Endothelial cell (in vitro differentiated cells): ENCODE data around the gene DDX6. TPM values are rescaled to one million over a fixed set of nuclear protein-coding genes. Genes with fewer than 3 reads are reported as not detected.
"Not testable (repeated sequence)": the region's sequence is repeated elsewhere in the genome, so short reads cannot be mapped to it uniquely, and the experiment has no call there.

Experiments
- DNase-seq: peaks from one replicate; pipeline ENCODE4 v3.0.0; 2021; ENCODE audit warnings: low spot score
- H3K27ac Mint-ChIP-seq: one replicate; pipeline ENCODE4 v1.8.0; 2021; ENCODE audit warnings: mixed read lengths, inconsistent platforms; ENCODE audit not compliant: unreplicated experiment
- H3K27me3 Mint-ChIP-seq: one replicate; pipeline ENCODE4 v1.8.0; 2021; ENCODE audit warnings: mild to moderate bottlenecking, moderate library complexity, mixed read lengths, inconsistent platforms; ENCODE audit not compliant: unreplicated experiment
- H3K36me3 Mint-ChIP-seq: one replicate; pipeline ENCODE4 v1.8.0; 2021; ENCODE audit warnings: mild to moderate bottlenecking, low read depth, mixed read lengths, inconsistent platforms; ENCODE audit not compliant: unreplicated experiment
- H3K4me1 Mint-ChIP-seq: one replicate; pipeline ENCODE4 v1.8.0; 2021; ENCODE audit warnings: mild to moderate bottlenecking, mixed read lengths, inconsistent platforms; ENCODE audit not compliant: unreplicated experiment
- H3K4me3 Mint-ChIP-seq: one replicate; pipeline ENCODE4 v1.8.0; 2021; ENCODE audit warnings: mild to moderate bottlenecking, mixed read lengths, inconsistent platforms; ENCODE audit not compliant: unreplicated experiment
- H3K9me3 Mint-ChIP-seq: one replicate; pipeline ENCODE4 v1.8.0; 2021; ENCODE audit warnings: mixed read lengths, inconsistent platforms; ENCODE audit not compliant: unreplicated experiment
- total RNA-seq: library from RNA; stranded (reverse); fragmentation: NEBNext Ultra II Directional; extraction: Animal tissue kit (Norgen Biotek cat#: 25700); gene quantifications from one replicate; pipeline ENCODE4 v1.2.1, GENCODE V29; 2021; ENCODE audit not compliant: unreplicated experiment
- TF ChIP-seq, protein P1 (sequence below): fragments of 200-600 bp; sonication (generic); IDR thresholded peaks from one replicate; pipeline ENCODE4 v1.5.0; 2021; ENCODE audit warnings: antibody characterized with exemption; ENCODE audit not compliant: unreplicated experiment

The DDX6 gene
- total RNA-seq, 1 donor from 2014 or later, result 165 TPM

DNA sequence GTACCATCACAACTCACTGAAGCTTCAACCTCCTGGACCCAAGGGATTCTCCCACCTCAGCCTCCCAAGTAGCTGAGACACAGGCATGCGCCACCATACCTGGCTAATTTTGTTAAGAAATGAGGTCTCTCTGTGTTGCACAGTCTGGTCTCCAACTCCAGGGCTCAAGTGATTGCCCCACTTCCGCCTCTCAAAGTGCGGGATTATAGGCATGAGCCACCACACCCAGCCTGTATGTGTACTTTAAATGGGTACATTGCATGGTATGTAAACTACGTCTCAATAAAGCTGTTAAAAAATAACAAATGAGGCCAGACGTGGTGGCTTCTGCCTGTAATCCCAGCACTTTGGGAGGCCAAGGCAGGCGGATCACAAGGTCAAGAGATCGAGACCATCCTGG, 36.2 kb upstream of the DDX6 start:
- DNase-seq, result no peak
- Mint-ChIP-seq H3K4me1 (no peaks in the 10 kb centered on the region), H3K4me3 (no peak overlapping the region), H3K27ac (no peak overlapping the region), H3K9me3 (no peaks in the 10 kb centered on the region), H3K27me3 (no peaks in the 10 kb centered on the region), H3K36me3 (no peaks in the 10 kb centered on the region)
- TF ChIP-seq, protein P1, sequence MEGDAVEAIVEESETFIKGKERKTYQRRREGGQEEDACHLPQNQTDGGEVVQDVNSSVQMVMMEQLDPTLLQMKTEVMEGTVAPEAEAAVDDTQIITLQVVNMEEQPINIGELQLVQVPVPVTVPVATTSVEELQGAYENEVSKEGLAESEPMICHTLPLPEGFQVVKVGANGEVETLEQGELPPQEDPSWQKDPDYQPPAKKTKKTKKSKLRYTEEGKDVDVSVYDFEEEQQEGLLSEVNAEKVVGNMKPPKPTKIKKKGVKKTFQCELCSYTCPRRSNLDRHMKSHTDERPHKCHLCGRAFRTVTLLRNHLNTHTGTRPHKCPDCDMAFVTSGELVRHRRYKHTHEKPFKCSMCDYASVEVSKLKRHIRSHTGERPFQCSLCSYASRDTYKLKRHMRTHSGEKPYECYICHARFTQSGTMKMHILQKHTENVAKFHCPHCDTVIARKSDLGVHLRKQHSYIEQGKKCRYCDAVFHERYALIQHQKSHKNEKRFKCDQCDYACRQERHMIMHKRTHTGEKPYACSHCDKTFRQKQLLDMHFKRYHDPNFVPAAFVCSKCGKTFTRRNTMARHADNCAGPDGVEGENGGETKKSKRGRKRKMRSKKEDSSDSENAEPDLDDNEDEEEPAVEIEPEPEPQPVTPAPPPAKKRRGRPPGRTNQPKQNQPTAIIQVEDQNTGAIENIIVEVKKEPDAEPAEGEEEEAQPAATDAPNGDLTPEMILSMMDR, result no peak

DNA sequence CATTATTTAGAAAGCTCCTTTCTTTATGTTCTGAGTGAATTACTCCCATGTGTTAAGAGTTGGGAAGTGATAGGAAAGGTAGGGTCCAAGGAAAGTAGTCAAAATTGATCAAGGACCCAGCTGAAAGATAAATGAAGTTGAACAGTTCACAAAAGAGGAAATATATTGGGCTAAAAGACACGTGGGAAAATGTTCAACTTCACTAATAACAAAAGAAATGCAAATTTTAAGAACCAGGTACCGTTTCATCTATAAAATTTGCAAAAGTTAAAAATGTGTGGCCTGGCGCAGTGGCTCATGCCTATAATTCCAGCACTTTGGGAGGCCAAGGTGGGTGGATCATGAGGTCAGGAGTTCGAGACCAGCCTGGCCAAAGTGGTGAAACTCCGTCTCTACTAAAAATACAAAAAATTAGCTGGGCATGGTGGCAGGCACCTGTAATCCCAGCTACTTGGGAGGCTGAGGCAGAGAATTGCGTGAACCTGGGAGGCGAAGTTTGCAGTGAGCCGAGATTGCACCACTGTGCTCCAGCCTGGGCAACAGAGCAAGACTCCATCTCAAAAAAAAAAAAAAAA, 32.1 kb upstream of the DDX6 start:
- not testable (repeated sequence) for H3K27ac Mint-ChIP-seq, DNase-seq, H3K9me3 Mint-ChIP-seq, H3K4me3 Mint-ChIP-seq, H3K36me3 Mint-ChIP-seq, H3K27me3 Mint-ChIP-seq, H3K4me1 Mint-ChIP-seq

DNA sequence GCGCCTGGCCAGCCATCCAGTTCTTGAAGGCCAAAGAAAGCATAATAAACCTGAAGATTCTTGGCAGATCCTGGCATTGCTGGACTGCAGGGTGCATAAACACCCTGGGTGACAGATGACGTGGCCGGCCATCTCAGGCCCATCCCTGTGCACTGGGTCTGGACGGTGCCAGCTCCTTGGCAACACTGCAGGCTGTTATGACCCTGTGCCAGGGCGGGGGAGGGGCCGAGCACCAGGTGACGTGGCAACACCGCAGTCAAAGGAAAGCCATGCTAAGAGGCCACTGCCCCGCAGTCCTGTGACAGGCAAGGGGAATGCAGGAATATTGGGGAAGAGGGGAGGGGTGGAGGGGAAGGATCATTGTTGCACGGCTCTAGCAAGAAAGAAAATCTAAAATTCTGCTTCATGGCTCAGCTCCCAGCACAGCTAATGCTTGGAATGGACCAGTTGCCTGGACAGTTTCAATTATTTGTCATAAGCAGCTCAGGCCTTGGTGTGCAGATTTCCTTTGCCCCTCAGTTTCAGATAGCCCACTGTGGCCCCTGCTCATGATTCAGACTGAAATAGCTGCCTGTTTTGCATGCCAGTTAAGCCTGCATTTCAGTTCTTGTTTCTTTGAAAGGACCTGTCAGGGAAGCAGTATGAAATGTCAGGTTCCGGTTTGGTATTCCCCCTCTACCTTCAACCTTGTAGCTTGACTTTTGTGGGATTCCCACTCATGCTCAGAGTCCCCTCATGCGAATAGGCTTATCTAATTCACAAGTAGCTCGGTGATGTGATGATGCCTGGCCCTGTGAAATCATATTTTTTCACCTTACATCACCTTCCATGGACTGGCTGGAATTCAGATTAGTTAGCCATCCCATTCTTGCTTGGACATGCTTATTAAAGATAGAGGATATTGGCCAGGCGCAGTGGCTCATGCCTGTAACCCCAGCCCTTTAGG, 29.7 kb upstream of the DDX6 start:
- H3K27ac Mint-ChIP-seq, result no peak overlapping the region
- H3K4me3 Mint-ChIP-seq, result no peak overlapping the region
- DNase-seq, result no peak
- peaks cover 2% of the 10 kb centered on the region for H3K4me1 Mint-ChIP-seq
- no peaks in the 10 kb centered on the region for H3K9me3 Mint-ChIP-seq
- no peaks in the 10 kb centered on the region for H3K36me3 Mint-ChIP-seq
- TF ChIP-seq, protein P1, result no peak
- no peaks in the 10 kb centered on the region for H3K27me3 Mint-ChIP-seq

DNA sequence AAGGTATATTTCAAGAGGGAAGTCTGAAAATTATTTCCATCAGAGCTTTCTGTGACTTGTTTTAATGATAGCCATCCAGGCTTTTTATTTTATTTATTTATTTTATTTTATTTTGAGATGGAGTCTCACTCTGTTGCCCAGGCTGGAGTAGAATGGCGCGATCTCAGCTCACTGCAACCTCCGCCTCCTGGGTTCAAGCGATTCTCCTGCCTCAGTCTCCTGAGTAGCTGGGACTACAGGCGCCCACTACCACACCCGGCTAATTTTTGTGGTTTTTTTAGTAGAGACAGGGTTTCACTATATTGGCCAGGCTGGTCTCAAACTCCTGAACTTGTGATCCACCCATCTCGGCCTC, 29.0 kb upstream of the DDX6 start:
- H3K27me3 Mint-ChIP-seq, H3K36me3 Mint-ChIP-seq, H3K9me3 Mint-ChIP-seq, H3K27ac Mint-ChIP-seq, H3K4me3 Mint-ChIP-seq, H3K4me1 Mint-ChIP-seq, DNase-seq: not testable (repeated sequence)

DNA sequence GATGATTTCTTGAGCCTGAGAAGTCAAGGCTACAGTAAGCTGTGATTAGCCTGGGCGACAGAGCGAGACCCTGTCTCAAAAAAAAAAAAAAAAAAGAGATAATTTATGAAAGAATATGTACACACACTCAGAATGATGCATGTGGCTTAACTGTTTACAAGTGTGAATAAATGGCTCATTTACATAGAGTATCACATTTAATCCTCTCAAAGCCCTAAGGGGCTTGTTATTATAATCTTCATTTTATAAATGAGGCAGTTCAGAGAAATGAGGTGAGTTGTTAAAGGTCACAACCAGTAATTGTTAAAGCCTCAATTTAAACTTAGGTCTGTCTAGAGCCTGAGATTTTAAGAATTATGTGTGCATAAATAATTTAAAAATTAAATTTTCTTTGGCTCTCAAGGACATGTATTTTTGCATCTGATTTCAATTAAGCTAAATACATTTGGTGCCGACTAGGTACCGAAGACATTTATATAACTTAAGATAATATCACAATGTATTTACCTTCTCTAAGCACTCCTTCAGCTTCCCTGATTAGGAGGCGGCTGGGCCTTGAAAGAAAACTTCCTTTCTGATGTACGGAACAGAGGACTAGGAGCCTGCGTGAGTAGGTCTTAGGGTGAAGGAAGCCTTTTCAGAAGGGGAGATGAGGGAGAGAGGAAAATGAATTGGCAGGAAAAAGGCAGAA, 28.5 kb upstream of the DDX6 start:
- Mint-ChIP-seq H3K4me1 (peaks cover 2% of the 10 kb centered on the region), H3K9me3 (no peaks in the 10 kb centered on the region), H3K27me3 (no peaks in the 10 kb centered on the region), H3K36me3 (no peaks in the 10 kb centered on the region), H3K4me3 (no peak overlapping the region), H3K27ac (no peak overlapping the region)
- no peak for DNase-seq
- TF ChIP-seq, protein P1, result no peak
